Stimulated activated CD4-positive, alpha-beta T cell treated with anti-CD3 and anti-CD28 coated beads, Interleukin-2, amount 100 ng/mL, for 24 hours (primary cell): ENCODE measurements around the gene B4GALT6.
A peak's percentile ranks its signal among the peaks of the same experiment; 100 is the strongest.

ENCODE experiments used
- DNase-seq, 2 donors: peaks; one replicate each; pipeline ENCODE4 v3.0.0-alpha.2; 2020

The B4GALT6 gene

GRCh38 chr18:31658670-31659575 lies 25.5 kb downstream of the B4GALT6 start:
- peak in 1 of 2 donors; percentile 12 for DNase-seq

GRCh38 chr18:31657823-31658669 lies 26.3 kb downstream of the B4GALT6 start:
- DNase-seq: peak; percentile 43 to 57

- no peak for DNase-seq
Measured at GRCh38 chr18:31656754-31657153, 27.6 kb downstream of the B4GALT6 start.

- DNase-seq: no peak
Measured at GRCh38 chr18:31655354-31655753, 29.0 kb downstream of the B4GALT6 start.

GRCh38 chr18:31652877-31653276 lies 31.5 kb downstream of the B4GALT6 start:
- no peak for DNase-seq

- no peak for DNase-seq
Measured at GRCh38 chr18:31652357-31652756, 32.0 kb downstream of the B4GALT6 start.

GRCh38 chr18:31651369-31651768 lies 33.0 kb downstream of the B4GALT6 start:
- no peak for DNase-seq

- no peak for DNase-seq
Measured at GRCh38 chr18:31649978-31650719, 34.2 kb downstream of the B4GALT6 start.

GRCh38 chr18:31649449-31649848 lies 34.9 kb downstream of the B4GALT6 start:
- no peak for DNase-seq

GRCh38 chr18:31648966-31649429 lies 35.4 kb downstream of the B4GALT6 start:
- DNase-seq: no peak

- DNase-seq: no peak
Measured at GRCh38 chr18:31648458-31648857, 35.9 kb downstream of the B4GALT6 start.

GRCh38 chr18:31647127-31647753 lies 37.1 kb downstream of the B4GALT6 start:
- DNase-seq: no peak

GRCh38 chr18:31646332-31647126 lies 37.9 kb downstream of the B4GALT6 start:
- no peak for DNase-seq

- DNase-seq: no peak
Measured at GRCh38 chr18:31645411-31645810, 39.0 kb downstream of the B4GALT6 start.

- DNase-seq: no peak
Measured at GRCh38 chr18:31643003-31643402, 41.4 kb downstream of the B4GALT6 start.

- no peak for DNase-seq
Measured at GRCh38 chr18:31637445-31637844, 46.9 kb downstream of the B4GALT6 start.

GRCh38 chr18:31636387-31636786 lies 48.0 kb downstream of the B4GALT6 start:
- DNase-seq: no peak

GRCh38 chr18:31634331-31634713 lies 50.1 kb downstream of the B4GALT6 start:
- no peak for DNase-seq

- DNase-seq: no peak
Measured at GRCh38 chr18:31633392-31634330, 50.7 kb downstream of the B4GALT6 start.

- no peak for DNase-seq
Measured at GRCh38 chr18:31632356-31632755, 52.0 kb downstream of the B4GALT6 start.
